ENCODE results near the gene IL13RA2.

Gene IL13RA2, protein sequence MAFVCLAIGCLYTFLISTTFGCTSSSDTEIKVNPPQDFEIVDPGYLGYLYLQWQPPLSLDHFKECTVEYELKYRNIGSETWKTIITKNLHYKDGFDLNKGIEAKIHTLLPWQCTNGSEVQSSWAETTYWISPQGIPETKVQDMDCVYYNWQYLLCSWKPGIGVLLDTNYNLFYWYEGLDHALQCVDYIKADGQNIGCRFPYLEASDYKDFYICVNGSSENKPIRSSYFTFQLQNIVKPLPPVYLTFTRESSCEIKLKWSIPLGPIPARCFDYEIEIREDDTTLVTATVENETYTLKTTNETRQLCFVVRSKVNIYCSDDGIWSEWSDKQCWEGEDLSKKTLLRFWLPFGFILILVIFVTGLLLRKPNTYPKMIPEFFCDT

DNA sequence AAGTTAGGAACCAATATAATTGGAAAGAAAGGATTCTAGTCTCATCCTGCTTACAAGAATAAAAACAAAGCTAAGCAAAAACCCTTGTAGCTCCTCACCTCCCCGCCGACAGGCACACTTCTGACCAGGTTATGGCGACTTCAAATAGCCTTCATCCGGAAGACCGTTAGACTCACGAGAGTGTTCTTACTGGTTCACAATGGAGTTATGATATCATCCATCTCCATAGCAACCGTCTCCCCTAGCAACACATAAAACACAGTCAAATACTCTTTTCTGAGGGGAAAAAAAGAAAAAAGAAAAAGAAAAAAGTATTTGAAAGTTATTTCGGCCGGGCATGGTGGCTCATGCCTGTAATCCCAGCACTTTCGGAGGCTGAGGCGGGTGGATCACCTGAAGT, at the start of gene IL13RA2:
Gene IL13RA2, minus strand, starts transcription at position 162 of the 400 bp plus-strand sequence. CDS start 347 bp downstream, outside the sequence.
- no peak for DNase-seq

DNA sequence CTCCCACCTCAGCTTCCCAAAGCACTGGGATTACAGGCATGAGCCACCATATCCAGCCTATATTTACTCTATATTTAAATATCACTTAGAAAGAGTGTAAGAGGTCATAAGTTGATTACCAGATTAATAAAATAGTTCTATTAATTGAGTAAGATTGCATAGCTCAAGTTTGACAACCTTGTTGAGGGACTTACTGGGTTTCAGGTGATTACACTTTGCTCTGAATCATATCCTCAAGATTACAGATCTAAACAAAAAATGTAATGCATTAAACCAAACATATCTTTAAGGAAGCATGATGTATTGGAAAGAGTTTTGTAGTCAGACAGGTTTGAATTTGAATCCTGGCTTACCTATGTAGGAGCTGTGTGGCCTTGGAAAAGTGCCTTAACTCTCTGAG, 47.9 kb upstream of the IL13RA2 start:
- DNase-seq, result no peak

DNA sequence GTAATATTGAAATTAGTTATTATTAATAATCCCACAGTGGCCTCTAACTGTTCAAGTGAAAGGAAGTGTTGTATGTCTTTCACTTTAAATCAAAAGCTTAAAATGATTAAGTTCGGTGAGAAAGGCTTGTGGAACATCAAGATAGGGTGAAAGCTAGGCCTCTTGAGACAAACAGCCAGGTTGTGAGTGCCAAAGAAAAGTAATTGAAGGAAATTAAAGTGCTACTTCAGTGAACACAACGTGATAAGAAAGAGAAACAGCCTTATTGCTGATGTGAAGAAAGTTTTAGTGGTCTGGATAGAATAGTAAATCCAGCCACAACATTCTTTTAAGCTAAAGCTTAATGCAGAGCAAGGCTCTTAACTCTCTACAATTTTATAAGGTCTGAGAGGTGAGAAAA, 42.6 kb upstream of the IL13RA2 start:
- DNase-seq, result no peak

DNA sequence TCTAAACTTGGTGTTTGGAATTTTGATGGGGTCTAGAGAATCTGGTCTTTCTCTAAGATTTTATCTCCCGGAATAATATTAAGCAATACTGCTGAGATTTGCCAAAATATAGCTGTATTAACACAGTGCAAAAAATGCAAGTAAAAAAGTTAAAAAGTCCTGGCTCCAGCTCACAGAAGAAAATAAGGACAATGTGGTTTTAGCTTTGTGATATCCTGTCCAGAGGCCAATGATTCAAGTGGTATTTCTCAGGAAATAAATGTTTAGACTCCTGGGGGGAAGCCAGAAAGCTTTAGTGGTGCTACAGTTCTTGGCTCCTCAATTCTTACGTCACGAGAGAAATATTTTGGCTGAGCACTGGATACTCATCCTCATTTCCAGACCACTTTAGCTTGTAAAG, 40.9 kb upstream of the IL13RA2 start:
- no peak for DNase-seq

DNA sequence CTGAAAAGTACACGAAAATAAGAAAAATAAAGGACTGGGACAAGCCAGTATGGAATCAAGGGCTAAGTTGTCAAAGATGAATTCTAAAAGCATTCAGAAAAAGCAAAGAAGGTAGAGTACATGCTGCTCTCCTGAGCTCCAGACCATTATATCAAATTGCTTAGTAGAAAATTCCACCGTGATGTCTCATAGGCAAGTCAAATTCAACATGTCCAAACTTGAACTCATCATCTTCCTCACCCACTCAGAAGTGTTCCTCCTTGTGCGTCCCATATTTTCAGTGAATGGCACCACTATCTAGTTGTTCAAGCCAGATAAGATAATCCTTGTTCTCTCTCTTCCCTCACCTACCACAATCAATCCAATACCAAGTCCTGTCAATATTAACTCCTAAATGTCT, 37.5 kb upstream of the IL13RA2 start:
- no peak for DNase-seq

DNA sequence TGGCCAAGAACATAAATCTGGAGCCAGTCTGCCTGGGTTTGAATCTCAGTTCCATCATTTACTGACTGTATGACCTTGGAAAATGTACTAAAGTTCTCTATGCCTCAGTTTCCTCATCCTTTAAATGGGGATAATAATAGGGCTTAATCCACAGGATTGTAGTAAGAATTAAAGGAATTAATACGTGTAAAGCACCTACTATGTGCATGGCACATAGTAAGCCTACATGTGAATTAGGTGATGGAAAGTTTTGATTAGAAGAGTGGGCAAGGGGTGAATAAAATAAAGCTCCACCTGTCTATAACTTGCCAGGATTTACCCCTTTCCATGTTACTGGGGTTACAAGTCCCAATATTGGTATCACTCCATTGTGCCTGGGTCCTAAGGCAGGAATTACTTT, 35.8 kb upstream of the IL13RA2 start:
- no peak for DNase-seq

DNA sequence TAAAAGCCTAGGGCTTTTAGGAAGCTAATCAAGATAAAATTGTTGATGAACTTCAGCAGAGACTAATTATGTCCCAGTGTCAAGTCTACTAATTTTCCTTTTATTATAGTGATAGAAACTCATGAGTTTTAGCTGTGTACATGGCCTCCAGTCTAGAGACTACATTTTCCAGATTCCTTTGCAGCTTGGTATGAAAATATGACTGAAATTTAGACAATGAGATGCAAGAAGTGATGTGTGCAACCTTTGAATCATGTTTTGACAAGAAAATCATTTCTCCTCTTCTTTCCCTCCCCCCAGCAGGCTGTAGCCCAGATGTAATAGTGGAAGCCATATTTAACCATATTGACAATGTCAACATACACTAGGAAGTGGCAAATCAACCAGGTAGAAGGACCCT, 30.3 kb upstream of the IL13RA2 start:
- no peak for DNase-seq

DNA sequence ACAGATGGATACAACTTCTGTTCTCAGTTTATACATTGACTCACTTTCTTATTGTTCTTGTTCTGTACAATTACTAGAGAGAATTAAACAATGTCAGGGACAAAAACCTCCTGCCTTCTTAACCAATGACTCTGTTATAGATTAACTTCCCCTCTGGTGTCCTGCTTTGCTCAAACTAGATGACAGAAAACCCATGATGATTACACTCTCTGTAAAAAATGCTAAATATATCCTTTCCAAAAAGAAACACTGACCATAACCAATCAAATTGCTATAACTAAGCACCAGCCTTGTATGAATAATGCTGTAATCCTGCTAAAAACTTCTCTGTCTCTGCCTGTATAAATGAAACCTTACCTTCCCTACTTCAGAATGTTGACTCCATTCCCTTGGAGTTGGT, 29.8 kb upstream of the IL13RA2 start:
- no peak for DNase-seq

DNA sequence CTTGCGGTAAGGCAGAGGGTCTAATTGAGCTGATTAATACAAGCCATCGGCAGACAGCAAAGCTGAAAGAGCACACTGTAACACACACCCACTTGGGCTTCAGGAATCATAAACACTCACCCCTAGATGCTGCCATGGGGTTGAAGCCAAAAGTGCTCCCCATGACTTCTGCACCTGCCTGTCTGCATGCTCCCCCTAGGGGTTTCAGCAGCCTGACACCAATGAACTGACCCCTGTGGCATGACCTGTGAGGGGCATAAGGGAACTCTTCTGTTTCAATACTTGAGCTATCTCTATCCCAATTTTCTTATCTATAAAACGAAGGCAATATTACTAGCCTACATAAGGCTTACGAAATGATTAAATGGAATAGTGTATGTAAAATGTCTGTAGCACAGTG, 23.0 kb upstream of the IL13RA2 start:
- no peak for DNase-seq

DNA sequence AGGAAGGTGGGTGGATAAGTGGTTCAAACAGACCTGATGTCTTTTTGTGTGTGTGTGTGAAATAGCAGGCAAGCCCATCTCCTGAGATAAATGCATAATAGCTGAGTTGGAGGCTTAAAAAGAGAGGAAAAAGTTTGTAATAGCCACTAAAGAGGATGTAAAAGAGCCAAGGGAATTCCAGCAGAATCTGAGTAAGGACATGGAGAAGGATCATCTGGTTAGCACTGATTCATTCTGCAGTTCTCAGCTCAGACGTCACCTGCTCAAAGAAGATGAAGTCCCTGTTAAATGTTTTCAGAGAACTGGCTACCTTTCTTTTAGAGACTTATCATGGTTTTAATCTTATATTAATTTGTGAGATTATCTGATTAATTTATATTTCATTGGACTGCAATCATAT, 21.0 kb upstream of the IL13RA2 start:
- no peak for DNase-seq

DNA sequence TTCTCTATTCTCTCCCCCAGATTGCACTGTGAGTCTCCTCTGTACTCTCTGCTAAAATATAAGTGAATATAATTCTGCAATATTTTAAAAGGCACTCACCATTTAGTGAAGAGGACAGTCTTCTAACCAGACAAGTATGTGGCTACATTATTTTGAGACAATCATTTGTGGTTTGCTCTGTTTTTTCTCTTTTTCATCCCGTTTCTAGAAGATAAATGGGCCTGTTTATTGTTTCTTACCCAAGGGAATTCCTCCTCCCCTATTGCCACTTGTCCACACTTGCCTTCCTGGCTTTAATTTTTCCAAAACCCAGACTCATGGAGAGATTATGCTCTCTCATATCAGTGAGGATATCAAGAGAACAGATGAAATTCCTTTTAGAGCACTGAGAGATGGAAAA, 18.6 kb upstream of the IL13RA2 start:
- no peak for DNase-seq

DNA sequence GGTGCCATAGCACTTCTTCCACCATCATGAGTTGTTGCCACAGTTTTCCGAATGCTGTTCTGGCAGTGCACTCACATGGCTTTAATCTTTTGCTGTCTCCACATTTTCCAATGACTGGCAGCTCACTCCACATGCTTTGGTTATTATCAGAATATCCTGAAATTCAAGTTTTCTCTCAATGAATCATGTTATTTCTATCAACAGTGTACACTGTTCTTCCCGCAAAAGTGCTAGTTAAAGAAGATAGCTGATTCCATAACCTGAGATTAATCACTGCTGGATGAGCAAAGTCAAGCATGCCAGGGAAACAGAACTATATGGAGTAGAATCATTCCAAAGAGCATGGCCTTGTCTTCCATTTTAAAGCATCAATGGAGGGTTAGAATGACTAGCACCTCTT, 14.6 kb upstream of the IL13RA2 start:
- DNase-seq, result no peak

DNA sequence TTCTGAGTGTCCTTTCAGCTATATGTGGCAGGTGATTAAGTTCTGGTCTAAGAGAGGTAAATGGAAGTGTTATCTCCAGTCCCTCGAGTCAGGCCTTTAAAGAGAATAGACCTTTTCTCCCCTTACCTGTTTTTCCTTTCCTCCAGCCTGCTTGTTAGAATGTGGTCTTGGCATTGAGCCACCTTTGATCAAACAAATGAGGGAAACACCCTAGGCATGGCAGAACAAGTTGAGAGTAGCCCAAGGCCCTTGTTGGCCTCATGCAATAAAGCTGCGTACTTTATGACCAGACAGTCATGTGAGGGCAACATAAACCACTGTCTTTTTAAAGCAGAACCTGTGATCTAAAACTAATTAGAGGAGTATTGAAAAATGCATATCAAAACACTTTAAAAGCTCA, 13.2 kb upstream of the IL13RA2 start:
- no peak for DNase-seq

DNA sequence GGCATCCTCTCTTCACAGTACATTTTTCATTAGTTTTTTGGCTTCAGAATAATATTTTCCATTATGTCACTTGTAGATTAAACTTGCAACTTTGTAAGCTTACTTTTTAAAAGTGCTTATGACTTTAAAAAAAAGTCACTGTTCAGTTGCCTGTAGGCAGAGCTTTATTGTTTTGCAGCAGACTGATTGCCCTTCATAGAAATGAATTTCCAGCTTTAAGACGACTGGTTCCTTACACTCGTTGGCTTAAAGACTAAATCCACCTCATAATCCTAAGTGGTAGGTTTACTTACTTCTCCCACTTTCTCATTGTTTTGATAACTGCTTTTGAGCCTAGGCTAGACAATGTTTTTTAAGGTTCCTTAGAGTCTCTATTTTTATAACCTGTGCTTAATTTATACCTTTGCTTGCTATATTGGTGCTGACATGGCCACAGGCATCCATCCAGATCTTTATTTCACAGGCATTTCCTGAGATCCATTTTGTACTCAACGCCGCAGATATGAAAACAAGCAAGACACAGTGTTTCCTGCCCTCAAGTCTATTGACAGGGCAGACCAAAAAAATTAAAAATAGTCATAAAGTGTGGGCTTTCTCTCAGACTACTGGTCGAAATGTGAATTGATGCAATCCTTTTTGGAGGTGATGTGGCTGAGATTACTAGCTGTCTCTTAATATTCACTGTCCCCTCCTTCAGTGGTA, 12.6 kb upstream of the IL13RA2 start:
- DNase-seq, result no peak

DNA sequence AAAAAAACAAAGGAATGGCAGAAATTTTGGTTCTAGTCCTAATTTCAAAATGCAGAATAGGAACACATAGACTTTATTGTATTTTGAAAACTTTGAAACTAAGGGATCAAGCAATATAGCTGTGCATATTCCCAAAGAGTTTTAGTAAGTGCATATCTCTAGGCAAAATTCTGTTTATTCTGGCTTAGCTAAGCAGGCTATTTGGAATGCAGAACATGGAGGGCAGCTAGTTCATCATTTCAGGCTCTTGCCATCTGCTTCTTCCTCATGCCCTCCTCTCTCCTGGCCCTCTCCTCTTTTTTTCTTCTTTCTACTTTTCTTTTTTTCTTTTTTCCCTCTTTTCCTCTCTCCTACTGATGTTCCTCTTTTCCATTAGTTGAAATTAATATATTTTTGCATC, 12.0 kb upstream of the IL13RA2 start:
- DNase-seq, result no peak

DNA sequence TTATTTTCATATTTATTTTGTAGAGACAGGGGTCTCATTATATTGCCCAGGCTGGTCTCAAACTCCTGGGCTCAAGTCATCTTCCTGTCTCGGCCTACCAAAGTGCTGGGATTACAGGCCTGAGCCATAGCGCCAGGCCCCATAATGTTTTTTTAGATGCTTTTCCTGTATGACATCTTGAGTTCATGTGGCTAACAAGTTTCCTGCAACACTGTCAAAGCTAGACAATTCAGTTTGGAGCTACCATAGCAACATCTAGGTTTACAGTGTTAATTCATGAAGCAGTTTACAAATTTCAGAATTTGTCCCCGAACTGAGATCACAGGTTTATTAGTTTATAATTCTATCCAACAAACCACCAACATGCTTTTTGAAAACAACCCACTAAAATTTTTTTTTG, 6.4 kb upstream of the IL13RA2 start:
- no peak for DNase-seq

DNA sequence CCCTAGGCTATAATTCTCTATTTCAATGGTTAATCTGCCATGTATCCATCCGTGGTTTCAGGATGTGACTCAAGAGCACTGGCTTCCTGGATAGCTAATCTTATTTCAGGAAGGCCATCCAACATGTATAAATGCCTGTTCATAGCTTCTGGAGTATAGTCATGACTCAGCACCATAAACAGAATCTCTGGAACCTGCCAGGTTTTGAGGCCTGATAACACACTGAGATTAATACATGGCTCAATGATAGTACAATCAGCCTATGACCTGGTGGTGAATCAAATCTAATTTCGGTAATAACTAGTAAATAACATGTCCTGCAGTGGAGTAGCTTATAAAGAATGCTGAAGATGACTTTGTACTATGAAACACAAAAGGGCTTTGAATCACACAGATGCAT, 5.7 kb upstream of the IL13RA2 start:
- DNase-seq, result peak; percentile 1

DNA sequence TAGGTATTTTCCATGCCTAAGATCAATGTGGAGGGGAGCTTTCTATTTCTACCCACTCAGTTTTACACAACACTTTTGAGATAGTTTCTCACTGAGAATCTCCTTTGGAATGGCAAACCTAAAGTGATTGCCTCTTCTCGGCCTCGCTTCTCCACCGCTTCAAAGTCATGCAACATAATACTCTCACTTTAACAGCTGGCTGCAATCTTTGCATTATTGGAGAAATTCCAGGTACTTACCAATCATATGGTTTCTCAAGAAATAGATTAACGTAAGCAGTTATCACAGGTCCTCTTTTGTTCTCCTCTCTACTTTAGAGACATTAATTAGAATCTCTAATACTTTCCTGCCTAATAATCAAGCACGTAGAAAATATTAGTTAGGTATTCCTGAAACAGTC, 3.7 kb upstream of the IL13RA2 start:
- DNase-seq, result no peak

DNA sequence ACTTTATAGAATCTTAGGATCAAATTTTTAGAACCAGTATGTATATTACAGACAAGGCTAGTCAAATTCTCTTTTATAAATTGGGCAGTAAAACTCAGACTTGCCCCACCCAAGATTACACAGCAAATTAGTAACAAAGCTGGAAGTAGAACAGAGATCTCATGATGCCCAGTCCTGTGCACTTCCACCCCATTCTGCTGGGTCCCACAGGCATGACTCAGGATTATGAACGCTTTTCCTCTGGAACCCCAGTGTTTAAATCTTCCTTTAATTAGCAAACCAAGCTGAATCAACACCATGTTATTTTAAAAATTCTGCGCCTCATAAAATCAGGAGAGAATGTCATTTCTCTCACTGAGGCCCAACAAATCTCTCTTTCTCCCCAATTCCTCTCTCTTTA, 1.5 kb upstream of the IL13RA2 start:
- no peak for DNase-seq

DNA sequence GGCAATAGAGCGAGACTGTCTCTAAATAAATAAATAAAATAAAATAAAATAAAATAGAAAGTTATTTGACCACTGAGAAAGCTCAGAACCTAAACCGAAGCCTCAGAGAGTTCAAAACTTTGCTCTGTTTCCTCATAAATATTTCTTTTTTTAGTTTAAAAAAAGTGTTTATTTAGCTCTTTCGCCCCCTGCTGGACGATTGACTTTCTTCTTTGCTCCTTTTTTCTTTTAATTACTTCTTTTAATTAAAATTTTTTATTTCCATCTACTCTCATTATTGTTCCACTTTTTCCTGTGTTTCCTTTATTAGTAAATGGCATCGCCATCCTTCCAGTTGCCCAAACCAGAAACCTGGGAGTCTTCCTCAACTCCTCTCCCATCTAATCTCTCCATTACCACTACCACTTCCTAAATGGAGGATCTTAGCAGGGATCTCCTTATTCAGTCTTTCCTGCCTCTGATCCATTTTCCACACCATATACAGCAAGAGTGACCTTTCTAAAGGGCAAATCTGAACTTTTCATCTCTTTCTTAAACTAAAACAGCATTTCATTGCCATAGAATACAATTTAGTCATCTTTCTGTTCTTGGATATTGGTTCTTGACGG, 728 bp upstream of the IL13RA2 start:
- DNase-seq, result peak; percentile 26

DNA sequence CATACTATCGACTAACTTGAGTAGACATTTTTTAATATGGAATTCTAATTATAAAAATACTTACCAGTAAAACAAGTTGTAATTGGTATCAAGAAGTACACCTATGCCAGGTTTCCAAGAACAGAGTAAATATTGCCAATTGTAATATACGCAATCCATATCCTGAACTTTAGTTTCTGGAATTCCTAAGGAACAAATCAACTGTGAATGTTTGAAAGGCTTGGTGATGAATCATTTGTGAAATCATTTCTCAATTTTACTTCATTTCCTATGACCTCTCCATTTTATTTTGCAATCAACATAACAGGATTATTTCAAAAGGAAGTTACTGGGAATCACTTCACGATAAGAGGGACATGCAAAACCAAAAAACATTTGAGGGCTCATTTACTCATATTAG, 3.7 kb downstream of the IL13RA2 start:
- no peak for DNase-seq

DNA sequence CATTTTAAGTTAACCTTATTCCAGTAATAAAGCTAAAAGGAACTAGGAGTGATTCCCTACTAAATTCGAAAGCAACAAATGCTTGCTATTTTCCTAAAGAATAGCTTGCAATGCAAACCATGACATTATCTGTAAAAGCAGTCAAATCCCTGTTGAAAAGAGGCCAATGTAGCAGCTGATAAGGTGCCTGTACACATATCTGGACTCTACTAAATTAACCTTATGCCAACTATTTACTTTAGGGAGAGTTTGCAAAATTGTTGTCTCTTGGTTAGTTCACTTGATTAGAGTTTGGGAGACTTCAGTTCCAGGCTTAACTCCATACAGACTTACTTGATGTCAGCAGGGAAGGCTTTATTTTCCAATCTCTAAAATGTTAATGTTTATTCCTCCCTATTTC, 6.0 kb downstream of the IL13RA2 start:
- no peak for DNase-seq

DNA sequence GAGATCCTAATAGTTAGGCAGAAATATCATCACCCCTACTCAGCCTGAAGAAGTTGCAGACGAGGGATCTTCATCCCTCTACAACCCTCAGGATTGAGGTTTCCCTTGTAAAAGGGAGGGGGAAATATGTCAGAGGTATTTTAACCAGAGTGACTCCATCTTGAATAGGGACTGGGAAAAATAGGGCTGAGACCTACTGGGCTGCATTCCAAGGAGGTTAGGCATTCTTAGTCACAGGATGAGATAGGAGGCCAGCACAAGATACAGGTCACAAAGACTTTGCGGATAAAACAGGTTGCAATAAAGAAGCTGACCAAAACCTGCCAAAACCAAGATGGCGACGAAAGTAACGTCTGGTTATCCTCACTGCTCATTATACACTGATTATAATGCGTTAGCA, 17.5 kb downstream of the IL13RA2 start:
- DNase-seq, result no peak

DNA sequence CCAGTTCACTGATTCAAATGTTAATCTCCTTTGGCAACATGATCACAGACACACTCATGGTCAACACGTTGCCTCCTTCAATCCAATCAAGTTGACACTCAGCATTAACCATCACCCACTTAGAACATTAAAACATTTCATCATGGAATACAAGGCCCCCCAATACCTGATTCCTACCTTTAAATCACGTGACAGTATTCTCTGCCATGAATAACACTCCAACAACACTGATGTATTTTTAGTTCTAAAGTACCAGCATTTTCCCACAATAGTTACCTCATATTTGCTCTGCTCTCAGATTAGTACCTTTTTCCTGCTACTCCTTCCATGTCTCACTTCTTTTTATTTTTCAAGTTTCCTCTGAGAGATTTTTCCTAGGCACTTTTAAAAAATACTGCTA, 19.6 kb downstream of the IL13RA2 start:
- DNase-seq, result no peak
